Activated CD4-positive, alpha-beta T cell treated with anti-CD3 and anti-CD28 coated beads, Interleukin-2, Interleukin-6, amounts not matched to agents 100 ng/mL and 50 ng/mL, durations not matched to agents 16 hours and 8 hours (primary cell): ENCODE data around the gene NFATC2.

Experiments
- DNase-seq: peaks from one replicate; pipeline ENCODE4 v3.0.0-alpha.2; 2020

The NFATC2 gene

GRCh38 chr20:51512645-51513044 lies 29.9 kb downstream of the NFATC2 start:
- DNase-seq: peak; percentile 55

GRCh38 chr20:51511861-51512619 lies 30.5 kb downstream of the NFATC2 start:
- DNase-seq: no peak

GRCh38 chr20:51510936-51511605 lies 31.4 kb downstream of the NFATC2 start:
- no peak for DNase-seq

GRCh38 chr20:51510169-51510568 lies 32.4 kb downstream of the NFATC2 start:
- DNase-seq: no peak

- DNase-seq: no peak
These were observed 33.3 kb downstream of the NFATC2 start for GRCh38 chr20:51509208-51509607.

GRCh38 chr20:51508780-51509179 lies 33.7 kb downstream of the NFATC2 start:
- DNase-seq: no peak

- DNase-seq: no peak
These were observed 34.4 kb downstream of the NFATC2 start for GRCh38 chr20:51508158-51508557.

GRCh38 chr20:51507216-51508036 lies 35.1 kb downstream of the NFATC2 start:
- no peak for DNase-seq

- DNase-seq: no peak
These were observed 35.8 kb downstream of the NFATC2 start for GRCh38 chr20:51506527-51507215.

GRCh38 chr20:51505566-51505965 lies 37.0 kb downstream of the NFATC2 start:
- DNase-seq: no peak

- no peak for DNase-seq
These were observed 39.1 kb downstream of the NFATC2 start for GRCh38 chr20:51503376-51503775.

- peak; percentile 31 for DNase-seq
These were observed 41.6 kb downstream of the NFATC2 start for GRCh38 chr20:51500936-51501335.

- DNase-seq: peak; percentile 82
These were observed 42.2 kb downstream of the NFATC2 start for GRCh38 chr20:51500311-51500710.

- DNase-seq: no peak
These were observed 43.6 kb downstream of the NFATC2 start for GRCh38 chr20:51498765-51499540.

- DNase-seq: peak; percentile 71
These were observed 44.7 kb downstream of the NFATC2 start for GRCh38 chr20:51497542-51498467.

- no peak for DNase-seq
These were observed 45.6 kb downstream of the NFATC2 start for GRCh38 chr20:51496964-51497363.

- DNase-seq: no peak
These were observed 46.5 kb downstream of the NFATC2 start for GRCh38 chr20:51495921-51496545.

GRCh38 chr20:51495291-51495690 lies 47.2 kb downstream of the NFATC2 start:
- no peak for DNase-seq

GRCh38 chr20:51494241-51495110 lies 48.0 kb downstream of the NFATC2 start:
- peak; percentile 72 for DNase-seq
